CD14-positive monocyte (primary cell): ENCODE results near the gene VPS37C. TPM values are rescaled to one million over a fixed set of nuclear protein-coding genes. Genes with fewer than 3 reads are reported as not detected.

ENCODE experiments used
- DNase-seq, 3 donors: peaks; one replicate each; pipeline ENCODE4 v3.0.0-alpha.2; 2011 to 2022
- H2AFZ ChIP-seq: 2 replicates; pipeline ENCODE4 v1.6.0; 2012; ENCODE audit warnings: mild to moderate bottlenecking, low read depth, low read length, inconsistent platforms; ENCODE audit not compliant: insufficient read depth, poor library complexity, severe bottlenecking
- H3K27ac ChIP-seq, 2 donors: 1 replicate in 1 of 2; 2 replicates in 1 of 2; pipeline ENCODE4 v1.5.1; 2012 to 2013; ENCODE audit warnings: low read length in 2 of 2, control low read depth in 1 of 2, inconsistent platforms in 1 of 2, low read depth in 1 of 2, mild to moderate bottlenecking in 1 of 2
- H3K27me3 ChIP-seq, 2 donors: one replicate each; pipeline versions ENCODE4 v1.6.0 to v1.6.1; 2011 to 2013; ENCODE audit warnings: low read length in 2 of 2; ENCODE audit not compliant: control insufficient read depth in 2 of 2, insufficient read depth in 2 of 2
- H3K36me3 ChIP-seq, 2 donors: replicated peaks in 1 of 2; 1 replicate in 1 of 2; 2 replicates in 1 of 2; pipeline versions ENCODE4 v1.5.1 to v1.6.1; 2012 to 2013; ENCODE audit warnings: low read length in 2 of 2, control low read depth in 1 of 2, inconsistent platforms in 1 of 2, mild to moderate bottlenecking in 1 of 2; ENCODE audit not compliant: insufficient read depth in 2 of 2, control insufficient read depth in 1 of 2
- H3K4me1 ChIP-seq, 2 donors: 1 replicate in 1 of 2; 2 replicates in 1 of 2; pipeline versions ENCODE4 v1.5.1 to v1.6.1; 2012 to 2013; ENCODE audit warnings: low read length in 2 of 2, control low read depth in 1 of 2, inconsistent platforms in 1 of 2, mild to moderate bottlenecking in 1 of 2, moderate library complexity in 1 of 2; ENCODE audit not compliant: insufficient read depth in 2 of 2, control insufficient read depth in 1 of 2
- H3K4me2 ChIP-seq: replicated peaks from 2 replicates; pipeline ENCODE3; 2012; ENCODE audit warnings: low read length, moderate library complexity, mild to moderate bottlenecking; ENCODE audit not compliant: poor library complexity, severe bottlenecking; ENCODE audit errors: extremely low read depth
- H3K4me3 ChIP-seq, 3 experiments: fragments of 200-600 bp in 1 of 3; sonication (generic) in 1 of 3; replicated peaks in 1 of 3; 1 replicate in 2 of 3; 2 replicates in 1 of 3; pipeline ENCODE4 v1.5.1; 2011 to 2013; ENCODE audit warnings: low read length in 3 of 3, mild to moderate bottlenecking in 3 of 3, control low read depth in 2 of 3, low read depth in 2 of 3, inconsistent platforms in 1 of 3, moderate library complexity in 1 of 3
- H3K79me2 ChIP-seq: 2 replicates; pipeline ENCODE4 v1.6.0; 2012; ENCODE audit warnings: mild to moderate bottlenecking, control low read depth, inconsistent platforms, low read length, moderate library complexity; ENCODE audit not compliant: insufficient read depth
- H3K9ac ChIP-seq: 2 replicates; pipeline ENCODE4 v1.6.0; 2017; ENCODE audit warnings: low read length, mild to moderate bottlenecking; ENCODE audit not compliant: insufficient read depth, poor library complexity, severe bottlenecking
- H3K9me3 ChIP-seq, 2 donors: replicated peaks in 1 of 2; 1 replicate in 1 of 2; 2 replicates in 1 of 2; pipeline versions ENCODE4 v1.5.1 to v1.6.1; 2012 to 2013; ENCODE audit warnings: low read length in 2 of 2, control low read depth in 1 of 2; ENCODE audit not compliant: control insufficient read depth in 1 of 2, insufficient read depth in 1 of 2
- H4K20me1 ChIP-seq: 2 replicates; pipeline ENCODE4 v1.6.0; 2012; ENCODE audit warnings: mild to moderate bottlenecking, low read length, control low read depth, moderate library complexity; ENCODE audit not compliant: insufficient read depth
- H3K27ac Mint-ChIP-seq, 7 donors: one replicate each; pipeline ENCODE4 v1.8.0; 2020; ENCODE audit warnings: mild to moderate bottlenecking in 7 of 7, mixed read lengths in 7 of 7, moderate library complexity in 6 of 7, inconsistent platforms in 2 of 7
- H3K27me3 Mint-ChIP-seq, 3 donors: one replicate each; pipeline ENCODE4 v1.8.0; 2021 to 2022; ENCODE audit warnings: low read depth in 3 of 3, mild to moderate bottlenecking in 3 of 3, mixed read lengths in 3 of 3, moderate library complexity in 3 of 3, inconsistent platforms in 1 of 3
- H3K36me3 Mint-ChIP-seq, 2 donors: one replicate each; pipeline ENCODE4 v1.8.0; 2020; ENCODE audit warnings: mixed read lengths in 2 of 2, inconsistent platforms in 1 of 2, mild to moderate bottlenecking in 1 of 2
- H3K4me1 Mint-ChIP-seq: one replicate; pipeline ENCODE4 v1.8.0; 2020; ENCODE audit warnings: mild to moderate bottlenecking, mixed read lengths
- H3K4me3 Mint-ChIP-seq, 2 donors: one replicate each; pipeline ENCODE4 v1.8.0; 2020; ENCODE audit warnings: mild to moderate bottlenecking in 2 of 2, mixed read lengths in 2 of 2, moderate library complexity in 1 of 2
- H3K9me3 Mint-ChIP-seq, 7 donors: one replicate each; pipeline ENCODE4 v1.8.0; 2020 to 2022; ENCODE audit warnings: mixed read lengths in 7 of 7, mild to moderate bottlenecking in 6 of 7, moderate library complexity in 6 of 7, inconsistent platforms in 2 of 7
- CTCF ChIP-seq: fragments of 200-600 bp; IDR thresholded peaks from one replicate; pipeline ENCODE4 v1.8.0; 2022; ENCODE audit warnings: antibody characterized with exemption, mild to moderate bottlenecking
- WGBS: methylation state at CpG from one replicate; pipeline ENCODE4 v1.1.5; 2013; ENCODE audit warnings: missing lambda C conversion rate; ENCODE audit not compliant: insufficient coverage; 5-methylcytosine and 5-hydroxymethylcytosine counted together
- intact Hi-C, 2 donors: fragments of 100-400 bp; cut with micrococcal nuclease; formaldehyde crosslinking; loops; one replicate each; pipeline versions ENCODE4 v1.15.0 to v1.15.1; 2023
- polyA plus RNA-seq, 3 donors: library from polyadenylated mRNA; depleted of rRNA in 1 of 3; unstranded in 2 of 3; stranded (reverse) in 1 of 3; fragments of 300-500 nt in 2 of 3; fragments of >200 nt in 1 of 3; fragmentation: Illumina TruSeq in 2 of 3; gene quantifications; 1 replicate in 2 of 3; 2 replicates in 1 of 3; pipeline ENCODE4 v1.2.3, GENCODE V29; 2012 to 2021

VPS37C gene
- polyA plus RNA-seq, 3 donors = 1.9 to 25.1 (median 3.8) TPM

- H3K9me3 Mint-ChIP-seq = peaks cover 6 to 16% (median 11%) of the 10 kb centered on the region in 7 donors
These were observed 8.2 kb downstream of the VPS37C start for GRCh38 chr11:61152816-61153592.

More at GRCh38 chr11:61152816-61153592, 8.2 kb downstream of the VPS37C start:
- Mint-ChIP-seq H3K27ac (peak overlapping the region in 2 of 7 donors; percentile 20 to 48), H3K4me3 (no peak overlapping the region), H3K27me3 (no peaks in the 10 kb centered on the region), H3K4me1 (peaks cover 52% of the 10 kb centered on the region), H3K36me3 (peaks cover 44 to 72% of the 10 kb centered on the region in 2 donors)
- Histone ChIP-seq H3K27me3 (no peaks in the 10 kb centered on the region), H2AFZ (no peak overlapping the region), H3K4me3 (no peak overlapping the region), H3K79me2 (peaks cover 100% of the 10 kb centered on the region), H3K9ac (no peak overlapping the region), H3K27ac (no peak overlapping the region), H3K9me3 (peaks cover 0 to 8% of the 10 kb centered on the region in 2 donors), H4K20me1 (peaks cover 98% of the 10 kb centered on the region), H3K4me1 (peaks cover 15 to 30% of the 10 kb centered on the region in 2 donors), H3K4me2 (no peak overlapping the region), H3K36me3 (peaks cover 0 to 25% of the 10 kb centered on the region in 2 donors)
- 100% methylated on average over 1 of the region's 9 CpGs for WGBS
- intact Hi-C loops = loop anchor here in 1 of 2 donors (5.0 kb wide), 1 partner anchor 34 kb away; no protein-coding TSS in a partner anchor
- no peak for DNase-seq
- no peak for TF ChIP-seq CTCF
